GM18526 (cell line): ENCODE results near the gene RNASE13.

Experiments used
- POLR2A ChIP-seq: IDR thresholded peaks from 3 replicates; pipeline ENCODE4 v1.6.1; 2011; ENCODE audit not compliant: insufficient read length; ENCODE audit errors: extremely low read depth

RNASE13 gene, protein sequence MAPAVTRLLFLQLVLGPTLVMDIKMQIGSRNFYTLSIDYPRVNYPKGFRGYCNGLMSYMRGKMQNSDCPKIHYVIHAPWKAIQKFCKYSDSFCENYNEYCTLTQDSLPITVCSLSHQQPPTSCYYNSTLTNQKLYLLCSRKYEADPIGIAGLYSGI

DNA sequence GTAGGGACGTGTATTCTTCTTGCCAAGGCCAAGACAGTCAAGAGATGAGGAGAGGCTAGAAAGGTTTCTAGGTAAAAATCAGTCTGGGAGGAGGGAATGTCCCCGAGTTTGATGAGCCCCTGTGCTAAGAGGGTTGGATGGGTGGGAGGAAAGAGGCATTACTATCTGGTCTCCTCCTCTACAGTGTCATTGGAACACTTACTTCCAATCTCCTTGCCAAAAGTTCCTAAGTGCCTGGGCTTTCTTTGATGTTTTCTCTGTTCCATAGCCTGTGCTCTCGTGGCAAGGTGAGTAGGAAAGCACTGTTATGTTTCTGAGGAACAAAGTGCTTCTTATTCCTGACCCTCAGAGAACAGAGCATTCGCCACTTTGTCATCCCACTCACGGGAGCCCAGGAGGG, at the start of gene RNASE13:
RNASE13 (minus strand) TSS at position 101 of the 400 bp plus-strand sequence. CDS start 519 bp downstream, outside the sequence.
- TF ChIP-seq POLR2A, result no peak

DNA sequence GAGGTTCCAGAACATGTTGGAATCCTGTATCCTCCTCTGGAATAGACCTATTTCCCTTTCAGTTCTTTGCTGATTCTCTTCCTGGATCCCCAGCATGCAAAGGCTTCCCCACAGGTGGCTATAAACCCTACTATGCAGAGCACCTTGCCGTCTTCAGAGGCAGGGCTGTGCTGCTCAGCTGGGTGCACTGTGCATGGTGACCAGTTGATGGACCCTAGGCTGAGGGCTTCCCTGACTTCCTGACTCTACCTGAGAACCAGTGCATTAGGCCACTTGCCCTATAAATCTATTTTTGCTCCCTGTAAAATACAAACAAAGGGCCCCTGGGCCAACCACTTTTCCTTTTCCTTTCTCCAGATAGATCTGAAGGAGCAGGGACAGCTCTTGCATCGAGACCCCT, 49.8 kb upstream of the RNASE13 start:
- TF ChIP-seq POLR2A, result no peak

DNA sequence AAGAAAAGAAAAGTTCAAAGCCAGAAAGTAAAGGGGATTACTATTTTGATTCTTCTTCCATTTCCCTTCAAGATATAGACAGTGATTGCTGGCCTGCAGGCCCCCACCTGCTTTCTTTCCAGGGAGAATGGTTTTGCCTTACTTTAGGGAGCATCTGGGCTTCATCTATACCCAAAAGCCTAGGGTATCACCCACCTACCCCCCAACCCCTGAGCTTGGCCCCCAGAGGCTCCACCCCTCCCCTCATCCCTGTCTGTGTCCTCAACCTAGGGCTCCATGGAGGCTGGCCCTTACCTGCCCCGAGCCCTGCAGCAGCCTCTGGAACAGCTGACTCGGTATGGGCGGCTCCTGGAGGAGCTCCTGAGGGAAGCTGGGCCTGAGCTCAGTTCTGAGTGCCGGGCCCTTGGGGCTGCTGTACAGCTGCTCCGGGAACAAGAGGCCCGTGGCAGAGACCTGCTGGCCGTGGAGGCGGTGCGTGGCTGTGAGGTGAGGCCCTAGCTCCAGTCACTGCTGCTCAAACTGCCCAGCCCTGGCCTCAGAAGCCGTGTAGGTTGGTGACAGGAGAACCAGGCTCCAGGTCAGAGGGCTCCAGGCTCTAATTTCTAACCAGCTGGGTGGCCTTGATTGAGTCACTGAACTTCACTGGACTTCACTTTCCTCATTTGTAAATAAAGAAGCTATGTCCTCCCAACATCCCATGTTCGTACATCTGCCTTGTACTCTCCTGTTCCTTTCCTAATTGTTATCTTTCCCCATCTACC, 49.1 kb upstream of the RNASE13 start:
- no peak for TF ChIP-seq POLR2A

DNA sequence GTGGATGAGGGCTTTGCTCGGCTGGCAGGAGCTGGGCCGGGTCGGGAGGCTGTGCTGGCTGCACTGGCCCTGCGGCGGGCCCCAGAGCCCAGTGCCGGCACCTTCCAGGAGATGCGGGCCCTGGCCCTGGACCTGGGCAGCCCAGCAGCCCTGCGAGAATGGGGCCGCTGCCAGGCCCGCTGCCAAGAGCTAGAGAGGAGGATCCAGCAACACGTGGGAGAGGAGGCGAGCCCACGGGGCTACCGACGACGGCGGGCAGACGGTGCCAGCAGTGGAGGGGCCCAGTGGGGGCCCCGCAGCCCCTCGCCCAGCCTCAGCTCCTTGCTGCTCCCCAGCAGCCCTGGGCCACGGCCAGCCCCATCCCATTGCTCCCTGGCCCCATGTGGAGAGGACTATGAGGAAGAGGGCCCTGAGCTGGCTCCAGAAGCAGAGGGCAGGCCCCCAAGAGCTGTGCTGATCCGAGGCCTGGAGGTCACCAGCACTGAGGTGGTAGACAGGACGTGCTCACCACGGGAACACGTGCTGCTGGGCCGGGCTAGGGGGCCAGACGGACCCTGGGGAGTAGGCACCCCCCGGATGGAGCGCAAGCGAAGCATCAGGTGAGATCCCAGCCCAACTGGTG, 47.0 kb upstream of the RNASE13 start:
- no peak for TF ChIP-seq POLR2A

DNA sequence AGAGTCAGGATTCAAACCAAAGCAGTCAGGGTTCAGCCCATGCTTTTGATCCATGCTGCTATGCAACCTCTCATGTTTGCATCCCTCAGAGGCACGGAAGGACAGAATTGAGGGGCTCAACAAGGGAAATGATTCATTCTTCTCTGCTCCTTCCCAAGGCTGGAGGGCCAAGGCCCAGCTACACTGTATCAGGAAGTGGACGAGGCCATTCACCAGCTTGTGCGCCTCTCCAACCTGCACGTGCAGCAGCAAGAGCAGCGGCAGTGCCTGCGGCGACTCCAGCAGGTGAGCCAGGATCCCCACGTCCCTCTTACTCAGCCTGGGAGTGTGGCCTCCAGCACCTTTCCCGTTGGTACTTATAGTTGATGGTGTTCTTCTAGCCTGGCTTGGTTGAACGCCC, 44.1 kb upstream of the RNASE13 start:
- TF ChIP-seq POLR2A, result no peak

DNA sequence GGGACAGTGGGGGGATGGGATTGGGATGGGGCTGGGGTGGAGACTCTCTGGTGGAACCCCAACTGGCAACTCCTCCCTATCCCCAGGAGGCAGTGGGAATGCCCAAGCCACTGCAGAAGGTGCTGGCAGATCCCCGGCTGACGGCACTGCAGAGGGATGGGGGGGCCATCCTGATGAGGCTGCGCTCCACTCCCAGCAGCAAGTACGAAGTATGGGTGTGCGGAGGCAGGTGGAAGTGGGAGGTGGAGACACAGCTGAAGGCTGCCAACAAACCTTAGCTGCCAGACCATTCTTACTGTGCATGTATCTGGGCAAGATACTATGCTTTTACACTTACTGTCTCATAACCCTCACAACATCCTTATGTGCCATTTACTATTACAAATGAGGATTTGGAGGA, 43.7 kb upstream of the RNASE13 start:
- no peak for TF ChIP-seq POLR2A

DNA sequence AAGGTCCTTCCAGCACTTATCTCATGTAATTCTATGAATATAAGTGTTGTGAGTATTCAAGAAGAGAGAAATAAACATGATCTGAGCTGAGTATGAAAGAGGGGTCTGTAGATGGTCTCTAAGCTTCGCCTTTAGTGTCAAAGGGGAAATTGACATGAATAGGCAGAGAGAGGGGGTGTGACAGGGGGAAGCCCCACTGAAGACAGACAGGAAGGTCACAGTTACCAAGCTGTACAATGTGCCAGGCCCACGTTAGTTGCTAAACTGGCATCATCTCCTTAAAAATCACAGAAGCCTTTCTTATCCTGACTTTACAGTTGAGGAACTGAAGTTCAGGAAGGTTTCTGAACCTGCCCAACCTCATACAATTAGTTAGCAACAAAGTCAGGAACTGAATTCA, 43.1 kb upstream of the RNASE13 start:
- TF ChIP-seq POLR2A, result no peak

DNA sequence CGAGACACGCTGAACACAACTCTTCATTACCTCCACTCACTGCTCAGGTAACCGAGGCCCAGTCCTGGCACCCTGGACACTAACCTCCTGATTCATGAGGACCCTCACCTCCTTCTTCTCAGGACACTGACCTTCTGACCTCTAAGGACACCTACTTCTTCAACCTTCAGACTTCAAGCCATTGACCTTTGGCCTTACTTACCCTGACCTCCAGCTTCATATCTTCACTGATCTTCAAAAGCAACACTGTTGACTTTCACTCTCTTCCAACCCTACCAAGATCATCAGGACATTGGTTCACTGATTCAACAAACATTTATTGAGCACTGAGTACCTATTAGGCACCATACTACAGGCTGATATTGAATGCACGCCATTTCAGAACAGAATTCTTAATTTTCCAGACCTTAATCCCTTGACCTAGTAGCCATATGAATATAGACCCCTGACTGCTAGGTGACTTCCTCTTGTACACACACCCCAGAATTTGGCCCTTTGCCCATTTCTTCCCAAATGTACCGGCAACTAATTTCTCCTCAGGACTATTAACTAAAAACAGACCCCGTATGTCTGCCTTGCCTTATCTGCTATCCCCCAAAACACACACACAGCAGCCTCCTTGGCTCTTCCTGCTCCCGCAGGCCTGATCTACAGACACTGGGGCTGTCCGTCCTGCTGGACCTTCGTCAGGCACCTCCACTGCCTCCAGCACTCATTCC, 41.3 kb upstream of the RNASE13 start:
- no peak for TF ChIP-seq POLR2A

DNA sequence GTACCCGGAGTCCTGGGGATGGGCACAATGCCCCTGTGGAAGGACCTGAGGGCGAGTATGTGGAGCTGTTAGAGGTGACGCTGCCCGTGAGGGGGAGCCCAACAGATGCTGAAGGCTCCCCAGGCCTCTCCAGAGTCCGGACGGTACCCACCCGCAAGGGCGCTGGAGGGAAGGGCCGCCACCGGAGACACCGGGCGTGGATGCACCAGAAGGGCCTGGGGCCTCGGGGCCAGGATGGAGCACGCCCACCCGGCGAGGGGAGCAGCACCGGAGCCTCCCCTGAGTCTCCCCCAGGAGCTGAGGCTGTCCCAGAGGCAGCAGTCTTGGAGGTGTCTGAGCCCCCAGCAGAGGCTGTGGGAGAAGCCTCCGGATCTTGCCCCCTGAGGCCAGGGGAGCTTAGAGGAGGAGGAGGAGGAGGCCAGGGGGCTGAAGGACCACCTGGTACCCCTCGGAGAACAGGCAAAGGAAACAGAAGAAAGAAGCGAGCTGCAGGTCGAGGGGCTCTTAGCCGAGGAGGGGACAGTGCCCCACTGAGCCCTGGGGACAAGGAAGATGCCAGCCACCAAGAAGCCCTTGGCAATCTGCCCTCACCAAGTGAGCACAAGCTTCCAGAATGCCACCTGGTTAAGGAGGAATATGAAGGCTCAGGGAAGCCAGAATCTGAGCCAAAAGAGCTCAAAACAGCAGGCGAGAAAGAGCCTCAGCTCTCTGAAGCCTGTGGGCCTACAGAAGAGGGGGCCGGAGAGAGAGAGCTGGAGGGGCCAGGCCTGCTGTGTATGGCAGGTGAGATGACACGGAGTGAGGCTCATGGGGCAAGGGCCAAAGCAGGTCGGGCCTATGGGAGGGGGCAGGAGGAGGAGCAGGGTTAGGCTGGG, 40.0 kb upstream of the RNASE13 start:
- no peak for TF ChIP-seq POLR2A

DNA sequence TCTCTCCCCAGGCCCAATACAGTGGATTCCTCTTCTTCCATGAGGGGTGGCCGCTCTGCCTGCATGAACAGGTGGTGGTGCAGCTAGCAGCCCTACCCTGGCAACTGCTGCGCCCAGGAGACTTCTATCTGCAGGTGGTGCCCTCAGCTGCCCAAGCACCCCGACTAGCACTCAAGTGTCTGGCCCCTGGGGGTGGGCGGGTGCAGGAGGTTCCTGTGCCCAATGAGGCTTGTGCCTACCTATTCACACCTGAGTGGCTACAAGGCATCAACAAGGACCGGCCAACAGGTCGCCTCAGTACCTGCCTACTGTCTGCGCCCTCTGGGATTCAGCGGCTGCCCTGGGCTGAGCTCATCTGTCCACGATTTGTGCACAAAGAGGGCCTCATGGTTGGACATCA, 39.3 kb upstream of the RNASE13 start:
- TF ChIP-seq POLR2A, result no peak

DNA sequence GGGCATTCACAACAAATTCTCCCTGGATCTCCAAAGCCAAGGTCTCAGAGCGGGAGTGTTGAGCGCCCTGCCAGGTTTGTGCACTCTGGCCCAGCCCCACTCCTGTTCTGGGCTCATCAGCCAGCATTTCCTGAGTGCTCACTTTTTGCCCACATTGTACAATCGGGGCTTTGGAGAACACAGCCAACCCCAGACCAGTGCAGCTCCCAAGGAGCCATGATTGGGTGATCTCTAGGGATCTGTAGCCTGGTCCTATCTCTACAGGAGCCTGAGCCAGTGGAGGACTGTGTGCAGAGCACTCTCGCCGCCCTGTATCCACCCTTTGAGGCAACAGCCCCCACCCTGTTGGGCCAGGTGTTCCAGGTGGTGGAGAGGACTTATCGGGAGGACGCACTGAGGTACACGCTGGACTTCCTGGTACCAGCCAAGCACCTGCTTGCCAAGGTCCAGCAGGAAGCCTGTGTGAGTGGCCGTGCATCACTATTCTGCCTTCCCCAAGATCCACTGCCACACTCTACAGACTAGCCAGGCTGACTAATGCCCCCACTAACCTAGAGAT, 38.3 kb upstream of the RNASE13 start:
- TF ChIP-seq POLR2A, result no peak

DNA sequence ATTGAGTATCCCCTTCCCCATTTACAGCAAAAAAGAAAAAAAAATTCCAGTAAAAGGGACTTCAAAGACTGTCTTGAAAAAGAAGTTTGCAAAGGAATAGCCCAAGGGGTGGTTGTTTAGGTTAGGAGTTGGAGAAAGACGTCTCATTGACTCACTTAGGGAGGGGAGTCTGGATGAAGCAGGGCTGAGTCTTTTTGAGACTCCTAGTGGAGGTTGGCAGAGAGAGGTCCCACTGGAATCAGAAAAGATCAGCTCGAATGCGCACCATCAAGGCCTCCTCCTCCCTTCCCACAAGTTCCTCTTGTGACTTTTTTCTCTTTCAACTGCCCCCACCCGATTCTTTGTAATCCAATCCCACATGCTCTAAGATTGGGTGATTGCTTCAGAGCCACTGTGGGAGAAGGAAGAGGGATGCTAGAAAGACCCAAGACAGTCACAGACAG, 37.4 kb upstream of the RNASE13 start:
- no peak for TF ChIP-seq POLR2A

DNA sequence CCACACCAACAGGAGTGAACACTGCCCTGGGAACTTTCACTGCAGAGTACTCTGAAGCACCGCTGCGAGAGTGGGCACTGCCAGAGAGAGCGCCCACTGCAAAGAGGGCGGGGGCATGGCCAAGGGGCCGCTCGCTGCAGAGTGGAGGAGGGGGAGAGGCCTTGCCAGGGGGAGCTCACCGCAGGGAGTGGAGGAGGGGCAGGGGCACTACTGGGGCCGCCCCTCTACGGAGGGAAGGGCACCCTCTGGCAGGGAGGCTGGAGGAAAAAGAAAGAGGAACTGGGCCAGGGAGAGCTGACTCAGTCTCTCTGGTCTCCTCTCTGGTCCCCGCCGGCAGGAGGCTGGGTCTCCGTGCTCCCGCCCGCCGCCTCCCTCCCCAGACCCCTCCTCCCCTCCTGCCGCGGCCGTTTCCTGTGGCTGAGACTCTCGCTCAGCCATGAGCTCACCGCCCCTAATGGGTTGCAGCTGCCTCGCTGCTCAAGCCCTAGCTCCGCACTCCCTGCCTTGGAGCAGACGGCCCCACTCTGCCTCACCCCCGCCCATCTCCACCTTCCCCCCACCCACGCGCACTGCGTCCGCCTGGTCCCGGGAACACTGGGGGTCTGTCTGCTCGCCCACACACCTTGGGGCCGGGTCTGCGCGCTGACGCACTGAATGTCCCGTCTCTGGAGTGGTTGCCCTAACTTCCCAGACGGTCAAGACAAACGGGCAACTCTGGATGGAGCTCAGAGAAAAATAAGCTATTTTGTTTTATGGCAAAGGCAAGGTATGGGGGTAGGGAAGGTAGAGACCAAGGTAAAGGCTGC, 36.8 kb upstream of the RNASE13 start:
- TF ChIP-seq POLR2A, result no peak
